Hematopoietic multipotent progenitor cell treated with erythropoietin and hydrocortisone succinate and interleukin-3 and kit ligand, for 6 days (in vitro differentiated cells): Measurements from ENCODE around the gene TMEM184A.
A peak's percentile ranks its signal among the peaks of the same experiment; 100 is the strongest.
"Not testable (repeated sequence)": the region's sequence is repeated elsewhere in the genome, so short reads cannot be mapped to it uniquely, and the experiment has no call there.

Experiments used
- DNase-seq: peaks from one replicate; pipeline ENCODE4 v3.0.0-alpha.2; 2015

Gene TMEM184A

GRCh38 chr7:1520539-1521234, 35.3 kb downstream of the TMEM184A start:
- no peak for DNase-seq

- DNase-seq = not testable (repeated sequence)
Measured at GRCh38 chr7:1519322-1519922, 36.6 kb downstream of the TMEM184A start.

DNA sequence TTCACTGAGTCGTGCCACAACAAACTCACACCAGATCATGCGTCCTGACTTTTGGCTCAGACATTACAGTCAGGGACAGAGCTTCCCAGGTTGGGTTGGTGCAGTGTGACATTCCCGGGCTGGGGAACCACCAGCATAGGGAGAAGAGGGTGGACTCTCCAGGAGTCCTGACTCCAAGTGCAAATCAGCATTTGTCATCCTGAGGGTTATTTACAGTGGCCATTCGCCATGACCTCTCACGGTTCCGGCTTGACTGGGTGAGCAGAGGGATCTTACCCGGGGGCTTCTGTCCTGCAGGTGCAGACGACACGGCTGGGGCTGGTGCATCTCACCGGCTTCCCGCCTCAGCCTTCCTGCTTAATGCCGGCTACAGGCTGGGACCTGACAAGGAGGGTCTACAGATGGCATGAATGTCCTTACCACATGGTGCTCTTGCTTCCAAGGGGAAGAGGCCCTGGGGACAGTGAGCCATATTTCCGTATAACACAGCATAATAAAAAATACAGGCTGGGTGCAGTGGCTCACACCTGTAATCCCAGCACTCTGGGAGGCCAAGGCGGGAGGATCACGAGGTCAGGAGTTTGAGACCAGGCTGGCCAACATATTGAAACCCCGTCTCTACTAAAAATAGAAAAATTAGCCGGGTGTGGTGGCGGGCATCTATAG, 39.3 kb downstream of the TMEM184A start:
- no peak for DNase-seq

DNA sequence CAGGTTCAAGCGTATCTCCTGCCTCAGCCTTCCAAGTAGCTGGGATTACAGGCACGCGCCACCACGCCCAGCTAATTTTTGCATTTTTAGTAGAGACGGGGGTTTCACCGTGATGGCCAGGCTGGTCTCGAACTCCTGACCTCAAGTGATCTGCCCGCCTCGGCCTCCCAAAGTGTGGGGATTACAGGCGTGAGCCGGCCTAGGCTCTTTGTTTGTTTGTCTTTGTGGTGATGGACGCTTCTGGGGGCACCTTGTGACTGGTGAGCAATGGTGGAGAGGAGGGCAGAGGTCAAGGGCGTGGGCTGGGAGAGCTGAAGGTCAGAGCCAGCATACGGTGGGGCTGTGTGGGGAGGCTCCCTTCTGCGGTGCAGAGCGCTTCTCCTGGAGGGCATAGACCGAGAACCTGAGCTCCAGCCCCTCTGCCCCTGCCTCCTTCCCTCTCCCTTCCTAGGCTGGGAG, 40.5 kb downstream of the TMEM184A start:
- not testable (repeated sequence) for DNase-seq

DNA sequence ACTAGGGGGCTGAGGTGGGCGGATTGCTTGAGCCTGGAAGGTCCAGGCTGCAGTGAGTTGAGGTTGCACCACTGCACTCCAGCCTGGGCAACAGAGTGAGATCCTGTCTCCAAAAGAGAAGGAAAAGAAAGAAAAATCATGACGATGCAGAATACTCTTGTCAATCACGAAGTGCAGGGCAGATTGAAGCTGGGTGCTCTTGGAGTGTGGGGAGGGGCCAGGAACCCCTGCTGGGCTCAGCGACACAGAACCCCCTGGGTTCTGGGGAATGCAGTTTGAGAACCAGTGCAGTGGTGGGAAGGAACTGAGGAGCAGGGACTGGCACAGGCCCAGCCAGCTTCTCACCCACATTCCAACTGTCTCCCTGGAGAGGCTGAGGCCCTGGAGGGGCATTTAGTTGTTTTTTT, 41.0 kb downstream of the TMEM184A start:
- DNase-seq = no peak

DNA sequence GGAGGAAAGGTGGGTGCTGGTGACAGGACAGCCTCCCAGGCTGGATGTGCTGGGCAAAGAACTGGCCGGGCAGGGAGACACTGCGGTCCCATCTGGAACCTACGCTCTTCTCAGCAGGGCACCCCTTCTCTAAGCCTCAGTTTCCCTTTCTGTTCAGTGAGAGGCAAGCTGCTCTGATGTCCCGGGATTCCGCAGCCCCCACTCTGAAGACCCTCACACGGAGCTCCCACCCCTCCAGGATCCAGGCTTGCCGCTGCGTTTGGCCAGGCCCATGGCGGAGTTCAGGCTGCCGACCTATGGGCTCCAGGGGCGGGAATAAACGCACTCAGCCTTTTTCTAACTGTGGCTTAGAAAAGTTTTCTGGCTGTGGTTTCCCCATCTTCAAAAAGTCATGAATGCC, 41.6 kb downstream of the TMEM184A start:
- no peak for DNase-seq

DNA sequence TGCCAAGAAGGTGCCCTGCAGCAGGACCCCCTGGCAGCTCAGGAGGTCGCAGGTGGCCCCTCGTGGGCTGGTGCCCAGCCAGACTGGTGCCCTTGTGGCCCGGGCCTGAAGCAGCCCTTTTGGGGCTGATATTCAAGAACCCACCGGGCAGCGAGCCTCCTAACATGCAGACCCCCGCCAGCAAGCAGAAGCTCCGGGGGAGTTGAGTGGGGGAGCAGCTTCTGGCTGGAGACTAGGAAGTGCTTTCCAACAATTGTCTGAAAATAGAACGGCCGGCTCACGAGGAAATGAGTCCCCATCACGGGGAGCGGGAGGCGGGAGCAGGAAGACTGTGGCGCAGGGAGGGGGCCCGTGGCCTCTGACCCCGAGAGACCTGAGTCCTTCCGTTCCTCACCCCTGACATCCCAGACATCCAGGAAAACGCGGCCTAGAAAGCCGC, 42.3 kb downstream of the TMEM184A start:
- DNase-seq = peak; percentile 29

DNA sequence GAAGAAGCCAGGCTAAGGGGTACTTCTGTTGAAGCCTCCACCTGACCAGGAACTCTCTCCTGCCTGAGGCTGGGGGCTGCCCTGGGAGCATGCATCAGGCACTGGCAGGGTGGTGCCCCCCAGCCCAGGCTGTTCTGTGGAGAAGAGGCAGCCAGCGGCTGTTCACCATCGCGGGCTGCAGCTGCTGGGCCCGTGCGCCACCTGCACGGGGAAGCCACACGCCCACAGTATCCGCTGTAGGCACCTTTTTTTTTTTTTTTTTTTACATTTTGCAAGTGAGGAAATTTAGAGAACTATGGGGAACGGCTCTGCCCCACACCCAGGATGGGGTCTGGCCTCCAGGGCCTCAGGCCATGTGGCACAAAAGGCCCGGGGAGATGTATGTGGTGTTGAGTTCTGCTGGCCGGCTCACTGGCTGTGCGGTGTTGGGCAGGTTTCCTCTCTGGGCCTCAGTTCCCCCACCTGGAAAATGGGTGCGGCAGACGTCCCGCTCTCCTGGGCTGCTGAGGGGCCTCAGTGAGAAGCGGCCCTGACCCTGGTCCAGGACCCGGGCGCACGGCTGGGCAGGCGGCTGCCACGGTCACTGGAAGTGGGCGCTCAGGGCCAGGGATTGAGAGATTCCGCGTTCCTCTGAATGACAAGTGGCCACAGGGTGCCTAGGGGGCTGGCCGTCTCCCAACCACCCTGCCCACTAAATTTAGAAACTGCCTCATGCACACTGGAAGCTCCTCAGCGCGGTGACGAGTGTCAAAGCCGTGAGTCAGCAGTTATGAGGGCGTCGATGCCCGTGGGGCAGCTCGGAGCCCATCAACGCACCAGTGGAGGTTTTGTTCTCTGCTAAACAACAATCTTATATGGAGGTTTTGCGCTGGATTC, 43.0 kb downstream of the TMEM184A start:
- peak; percentile 94 for DNase-seq

- peak; percentile 21 for DNase-seq
Measured at GRCh38 chr7:1511444-1512422, 44.3 kb downstream of the TMEM184A start.

GRCh38 chr7:1510780-1511154, 45.2 kb downstream of the TMEM184A start:
- peak; percentile 71 for DNase-seq

GRCh38 chr7:1509226-1509625, 46.8 kb downstream of the TMEM184A start:
- DNase-seq = no peak

- DNase-seq = peak; percentile 84
Measured at GRCh38 chr7:1508277-1508758, 47.7 kb downstream of the TMEM184A start.

DNA sequence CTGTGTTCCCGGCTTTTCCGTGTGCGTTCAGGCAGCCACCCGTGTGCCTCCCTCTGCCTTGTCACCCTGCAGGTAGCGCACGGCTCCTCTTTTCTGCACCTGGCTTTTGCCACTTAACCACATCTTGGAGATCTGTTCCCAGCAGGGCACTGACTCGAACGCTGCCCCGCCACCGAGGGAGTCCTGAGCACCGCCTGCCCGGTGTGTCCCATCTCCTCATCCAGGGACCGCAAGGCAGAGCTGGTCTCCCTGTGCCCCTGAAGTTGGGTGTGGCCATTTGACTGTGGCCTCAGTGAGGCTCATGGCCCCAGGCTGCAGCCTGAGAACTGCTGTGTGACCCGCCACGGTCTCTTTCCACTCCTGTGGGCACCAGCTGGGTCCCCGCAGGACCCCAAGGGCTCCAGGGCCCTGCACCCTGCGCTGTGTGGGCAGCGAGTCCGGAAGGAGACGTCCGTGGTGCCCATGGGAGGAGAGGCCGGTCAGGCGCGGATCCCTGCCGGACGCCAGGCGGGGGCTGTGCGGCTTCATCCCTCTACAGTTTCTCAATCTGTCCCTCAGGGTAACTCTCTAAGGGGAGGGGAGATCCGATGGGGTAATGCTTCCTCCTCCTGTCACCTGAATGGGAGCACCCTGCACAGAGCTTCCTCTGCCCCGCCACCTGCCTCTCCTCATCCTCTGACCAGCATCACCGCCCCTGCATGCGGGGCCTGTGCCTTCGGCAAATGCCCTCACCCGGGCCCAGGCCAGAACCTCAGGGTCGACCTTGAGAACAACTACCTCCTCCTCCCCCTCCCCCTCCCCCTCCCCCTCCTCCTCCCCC, 50.1 kb downstream of the TMEM184A start:
- peak; percentile 51 for DNase-seq

DNA sequence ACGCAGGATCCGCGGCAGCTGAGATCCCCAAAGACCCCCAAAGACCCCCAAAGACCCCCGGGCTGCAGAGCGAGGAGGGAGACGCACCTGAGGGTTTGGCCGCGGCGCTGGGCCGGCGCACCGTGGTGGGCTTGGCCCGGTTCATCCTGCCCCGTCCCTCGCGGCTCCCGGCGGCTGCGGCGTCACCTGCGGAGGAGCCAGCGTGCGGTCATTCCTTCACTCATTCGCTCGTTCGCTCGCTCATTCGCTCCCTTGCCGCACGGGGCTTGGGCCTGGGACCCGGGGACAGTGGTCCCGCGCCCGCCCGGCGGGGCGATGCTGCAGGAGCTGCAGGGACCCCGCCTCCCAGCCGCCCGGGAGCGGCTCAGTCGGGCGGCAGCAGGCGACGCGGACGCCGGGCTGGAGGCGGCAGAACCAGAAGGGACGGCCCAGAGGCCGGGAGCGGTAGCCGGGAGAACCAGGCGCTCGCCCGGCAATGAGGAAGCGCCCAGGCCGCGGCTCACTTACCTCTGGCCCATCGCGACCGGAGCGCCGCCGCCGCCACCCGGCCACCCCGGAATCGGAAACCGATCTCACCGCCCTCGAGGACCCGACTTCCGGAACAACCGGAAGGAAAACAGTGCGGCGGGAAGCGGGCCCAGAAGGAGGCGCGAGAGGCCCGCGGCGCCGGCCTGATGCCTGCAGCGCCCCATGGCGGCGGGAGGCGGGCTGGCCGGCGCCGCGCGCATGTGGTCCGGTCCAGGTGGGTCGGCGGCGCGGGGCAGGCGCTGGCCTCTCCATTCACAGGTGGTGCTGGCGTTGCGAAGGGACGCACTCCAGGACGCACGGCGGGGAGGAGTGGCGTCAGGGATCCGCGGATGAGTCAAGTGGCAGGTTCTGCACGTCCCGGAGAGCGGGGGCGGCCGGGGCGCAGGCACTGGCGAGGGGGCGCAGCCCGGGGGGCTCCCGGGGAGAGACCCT, 51.9 kb downstream of the TMEM184A start, which contains the start of gene INTS1:
Gene INTS1 (minus strand): TSS at position 574 of the 960 bp plus-strand sequence. CDS start 429 bp downstream, at position 145.
- peak; percentile 95 for DNase-seq

DNA sequence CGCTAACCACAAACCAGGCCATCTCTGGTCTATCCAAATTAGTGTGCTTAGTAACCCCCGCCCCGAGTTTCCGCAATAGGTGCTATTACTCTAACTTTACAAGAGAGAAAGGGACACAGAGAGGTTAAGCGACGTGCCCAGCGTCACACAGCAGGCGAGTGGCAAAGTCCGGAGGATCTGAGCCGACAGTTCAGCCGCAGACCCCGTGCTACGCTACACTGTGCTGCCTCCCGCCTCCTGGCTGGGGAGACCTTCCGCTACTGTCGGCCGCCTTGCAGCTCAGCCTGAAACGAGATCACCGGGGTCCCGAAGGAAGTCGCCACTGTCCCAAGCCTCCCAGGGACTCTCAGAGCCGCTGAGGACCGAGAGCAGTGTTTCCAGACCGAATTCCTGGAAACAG, 52.6 kb downstream of the TMEM184A start:
- DNase-seq = peak; percentile 34

DNA sequence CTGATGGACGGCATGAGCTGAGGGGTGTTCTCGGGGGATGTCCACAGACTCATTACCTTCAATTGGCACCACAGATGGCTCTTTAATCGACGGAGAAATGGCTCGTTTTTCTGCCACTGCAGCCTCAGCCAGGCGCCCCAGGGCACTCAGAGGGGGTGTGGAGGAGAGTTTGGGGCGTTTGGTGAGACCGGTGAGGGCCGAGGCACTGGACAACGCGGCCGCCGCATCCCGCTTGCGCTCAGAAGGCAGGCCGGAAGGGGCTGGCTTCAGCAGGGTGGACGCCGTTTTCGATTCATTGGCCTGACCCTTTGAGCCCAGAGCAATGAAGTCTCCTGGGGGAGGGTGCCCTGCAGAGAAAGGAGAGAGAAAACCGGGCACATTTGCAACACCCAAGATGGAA, 53.2 kb downstream of the TMEM184A start:
- no peak for DNase-seq

- DNase-seq = no peak
Measured at GRCh38 chr7:1501487-1502270, 54.3 kb downstream of the TMEM184A start.

DNA sequence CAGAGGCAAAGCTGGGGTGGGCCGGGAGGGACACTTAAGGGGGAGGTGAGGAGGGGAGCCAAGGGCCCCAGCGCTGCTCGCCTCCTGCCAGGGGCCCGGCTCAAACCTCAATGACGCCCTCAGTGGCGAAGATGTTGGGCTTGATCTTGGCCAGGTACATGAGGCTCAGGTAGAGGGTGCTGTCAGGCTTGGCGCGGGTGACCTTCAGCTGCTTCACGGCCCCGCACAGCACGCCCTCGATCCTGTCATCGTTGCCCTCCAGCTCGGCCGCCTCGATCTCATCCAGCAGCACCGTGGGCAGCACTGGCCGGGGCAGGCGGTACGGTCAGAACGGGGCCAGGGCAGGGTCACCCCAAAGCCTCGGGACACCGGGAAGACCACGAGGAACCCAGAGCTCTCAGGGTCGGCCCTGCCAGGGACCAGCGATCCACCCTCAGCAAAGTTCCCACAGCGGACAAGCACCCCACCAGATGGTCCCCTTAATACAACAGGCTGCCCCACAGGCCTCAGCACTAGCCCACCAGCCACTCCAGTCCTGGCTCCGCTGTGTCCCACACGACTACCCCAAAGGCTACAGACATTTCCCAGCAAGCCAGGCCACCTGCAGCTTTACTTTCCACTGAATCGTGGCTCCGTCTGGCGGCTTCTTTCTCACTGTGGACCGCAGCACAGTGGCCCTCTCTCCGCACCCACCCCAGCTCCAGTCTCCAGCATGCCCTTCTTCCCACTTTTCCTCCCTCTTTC, 55.8 kb downstream of the TMEM184A start:
- DNase-seq = no peak
